HG02759 (cell line): Measurements from ENCODE around the gene CLCN3.
A peak's percentile ranks its signal among the peaks of the same experiment; 100 is the strongest.
"Not testable (repeated sequence)": the region's sequence is repeated elsewhere in the genome, so short reads cannot be mapped to it uniquely, and the experiment has no call there.

ENCODE experiments used
- ATAC-seq: cut with Tn5 transposase; IDR thresholded peaks from one replicate; pipeline ENCODE4 v1.9.1; 2021; ENCODE audit warnings: mild to moderate bottlenecking, moderate library complexity; ENCODE audit not compliant: unreplicated experiment

CLCN3 gene

GRCh38 chr4:169689681-169690080, 69.3 kb downstream of the CLCN3 start:
- ATAC-seq: no peak

- ATAC-seq: no peak
These were observed 70.4 kb downstream of the CLCN3 start for GRCh38 chr4:169690787-169691186.

GRCh38 chr4:169698331-169698730, 78.0 kb downstream of the CLCN3 start:
- ATAC-seq: no peak

DNA sequence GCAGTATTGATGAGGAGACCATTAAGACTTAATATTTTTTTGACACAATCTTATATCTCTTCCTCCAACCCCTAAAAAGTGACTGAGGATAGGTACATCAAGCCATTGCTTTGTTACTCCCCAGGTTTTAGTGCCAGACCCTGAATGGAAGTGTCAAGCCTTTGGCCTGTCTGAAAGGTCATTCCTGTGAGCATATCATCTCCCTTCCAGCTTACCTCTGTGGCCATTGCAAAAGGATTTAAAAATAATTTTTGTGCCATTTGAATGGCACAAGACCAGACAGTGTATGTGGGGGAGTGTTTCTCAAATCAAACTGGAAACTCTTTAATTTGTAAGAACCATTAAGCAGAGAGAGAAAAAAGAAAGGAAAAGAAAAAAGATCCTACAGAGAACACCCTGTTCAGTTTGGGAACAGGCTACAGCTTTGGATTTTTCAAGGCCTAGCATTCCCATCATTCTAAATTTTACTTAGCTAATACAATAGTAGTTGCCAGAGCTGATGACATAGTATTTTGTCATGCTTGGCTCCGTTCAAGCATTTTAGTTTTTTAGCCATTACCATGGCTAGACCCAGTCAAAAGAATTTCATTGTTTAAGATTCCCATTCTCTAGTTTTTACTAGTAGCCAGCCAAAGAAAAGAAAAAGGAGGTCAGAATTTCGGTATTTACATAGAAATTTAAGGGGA, 87.7 kb downstream of the CLCN3 start:
- ATAC-seq: no peak

DNA sequence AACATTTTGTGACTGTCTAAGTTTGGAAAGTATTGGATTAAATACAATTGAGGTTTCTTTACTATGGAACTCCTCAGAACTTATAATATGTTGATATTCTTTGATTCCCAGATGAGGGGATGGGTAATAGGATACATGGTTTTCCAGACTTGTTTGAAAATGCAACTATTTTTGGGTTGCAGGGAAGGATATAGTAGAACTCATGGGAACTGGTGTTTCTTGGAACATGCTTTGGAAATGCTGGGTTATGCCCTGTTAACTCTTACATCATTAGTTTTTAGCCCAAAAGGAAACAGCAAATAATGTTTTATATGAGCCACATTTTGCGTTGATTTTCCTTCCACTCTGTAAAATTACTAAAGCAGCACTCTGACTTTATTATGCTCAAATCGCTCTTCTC, 95.4 kb downstream of the CLCN3 start:
- ATAC-seq: no peak

GRCh38 chr4:169716677-169717076, 96.3 kb downstream of the CLCN3 start:
- no peak for ATAC-seq

- no peak for ATAC-seq
These were observed 100.2 kb downstream of the CLCN3 start for GRCh38 chr4:169720529-169720928.

- no peak for ATAC-seq
These were observed 103.0 kb downstream of the CLCN3 start for GRCh38 chr4:169723207-169723965.

DNA sequence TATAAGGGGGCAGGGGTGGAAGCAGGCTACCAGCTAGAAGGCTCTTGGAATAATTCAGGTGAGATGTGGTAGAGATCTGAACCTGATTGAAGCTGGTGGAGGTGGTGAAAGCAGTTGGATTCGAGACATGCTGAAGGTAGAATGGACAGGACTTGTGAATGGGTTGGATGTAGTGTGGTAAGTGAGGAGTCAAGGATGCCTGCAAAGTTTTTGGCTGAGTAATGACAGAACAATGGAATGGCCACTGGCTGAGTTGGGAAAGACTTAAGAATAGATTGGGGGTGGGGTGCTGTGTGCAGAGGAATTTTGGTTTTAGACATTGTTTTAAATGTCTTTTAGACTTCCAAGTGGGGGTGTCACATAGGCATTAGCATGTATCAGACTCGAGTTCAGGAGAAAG, 103.9 kb downstream of the CLCN3 start:
- ATAC-seq: no peak

- ATAC-seq: no peak
These were observed 107.2 kb downstream of the CLCN3 start for GRCh38 chr4:169727616-169728015.

GRCh38 chr4:169730564-169730963, 110.2 kb downstream of the CLCN3 start:
- no peak for ATAC-seq

GRCh38 chr4:169738604-169739003, 118.2 kb downstream of the CLCN3 start:
- not testable (repeated sequence) for ATAC-seq

- ATAC-seq: no peak
These were observed 121.2 kb downstream of the CLCN3 start for GRCh38 chr4:169741569-169741968.

GRCh38 chr4:169744601-169745000, 124.2 kb downstream of the CLCN3 start:
- ATAC-seq: no peak

DNA sequence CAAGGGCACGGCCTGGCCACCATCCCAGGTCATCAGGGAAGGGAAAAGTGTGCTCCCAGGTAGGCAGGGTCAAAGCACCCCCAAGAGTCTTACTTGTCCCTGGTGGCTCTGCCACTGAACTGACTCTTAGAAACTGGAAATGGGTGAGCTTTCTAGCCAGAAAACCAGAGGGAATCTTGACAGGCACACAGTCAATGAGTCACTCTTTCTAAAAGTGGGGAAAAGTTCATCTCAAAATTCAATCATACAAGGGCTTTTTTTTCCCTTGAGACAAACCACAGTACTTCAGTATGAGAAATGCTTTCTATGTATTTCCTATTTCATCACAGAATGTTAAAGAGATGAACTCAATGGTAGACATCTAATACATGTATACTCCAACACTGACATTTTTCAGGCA, 124.9 kb downstream of the CLCN3 start:
- ATAC-seq: no peak

DNA sequence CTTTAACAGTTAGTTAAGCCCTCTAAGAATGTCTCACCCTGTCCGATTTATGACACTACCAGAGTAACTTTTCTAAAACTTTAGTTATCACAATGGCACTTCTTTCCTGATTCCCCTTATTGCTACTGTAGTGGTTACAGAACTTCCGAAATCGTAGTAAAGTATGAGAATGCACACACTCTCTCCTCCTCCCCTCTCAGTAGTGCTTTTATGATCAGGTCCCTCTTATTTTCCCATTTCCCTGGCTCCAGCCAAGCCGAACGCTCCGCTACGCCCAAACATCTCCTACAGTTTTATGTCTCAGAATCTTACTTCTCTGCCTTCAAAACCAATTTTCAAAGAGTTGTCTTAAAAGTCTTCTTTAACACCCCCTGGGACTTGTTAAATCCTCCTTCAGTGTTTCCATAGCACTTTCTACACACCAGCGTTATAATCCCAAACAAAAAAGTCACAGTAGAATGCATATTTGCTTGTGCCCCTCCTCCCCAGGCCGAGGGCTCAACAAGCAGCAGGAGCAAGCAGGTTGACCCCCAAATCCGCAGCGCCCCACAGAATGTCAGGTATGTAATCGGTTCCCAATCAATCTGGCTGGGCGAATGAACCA, 136.7 kb downstream of the CLCN3 start:
- ATAC-seq: peak; percentile 24

- ATAC-seq: peak; percentile 95
These were observed 137.3 kb downstream of the CLCN3 start, which contains the start of gene HPF1 for GRCh38 chr4:169757575-169758184. HPF1 (minus strand) TSS chr4:169757944; CDS start chr4:169757877, 67 bp downstream.

DNA sequence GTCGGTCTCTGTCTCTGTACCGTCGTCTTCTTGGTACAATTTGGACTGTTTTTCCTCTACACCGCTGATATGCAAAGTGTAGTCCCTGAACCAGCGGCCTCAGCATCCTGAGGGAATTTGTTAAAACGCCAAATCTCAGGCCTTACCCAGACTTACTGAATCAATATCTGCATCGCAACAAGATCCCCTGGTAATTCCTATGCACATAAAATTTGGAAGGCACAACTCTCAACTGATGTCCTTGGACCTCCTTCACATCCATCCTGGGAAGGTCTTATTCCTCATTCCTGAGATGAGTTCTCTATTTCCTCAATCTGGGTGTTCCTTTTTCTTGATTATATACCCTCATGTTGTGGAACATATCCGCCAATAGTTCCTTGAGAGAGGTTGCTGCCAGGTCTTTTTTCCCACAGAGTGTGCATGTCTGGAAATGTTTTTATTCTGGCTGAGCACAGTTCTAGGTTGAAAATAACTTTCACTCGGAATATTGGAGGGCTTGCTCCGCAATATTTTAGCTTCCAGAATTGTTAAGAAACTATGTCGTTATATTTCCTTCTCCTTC, 138.1 kb downstream of the CLCN3 start:
- no peak for ATAC-seq

GRCh38 chr4:169761846-169762245, 141.5 kb downstream of the CLCN3 start:
- no peak for ATAC-seq

- no peak for ATAC-seq
These were observed 145.5 kb downstream of the CLCN3 start for GRCh38 chr4:169765835-169766234.

DNA sequence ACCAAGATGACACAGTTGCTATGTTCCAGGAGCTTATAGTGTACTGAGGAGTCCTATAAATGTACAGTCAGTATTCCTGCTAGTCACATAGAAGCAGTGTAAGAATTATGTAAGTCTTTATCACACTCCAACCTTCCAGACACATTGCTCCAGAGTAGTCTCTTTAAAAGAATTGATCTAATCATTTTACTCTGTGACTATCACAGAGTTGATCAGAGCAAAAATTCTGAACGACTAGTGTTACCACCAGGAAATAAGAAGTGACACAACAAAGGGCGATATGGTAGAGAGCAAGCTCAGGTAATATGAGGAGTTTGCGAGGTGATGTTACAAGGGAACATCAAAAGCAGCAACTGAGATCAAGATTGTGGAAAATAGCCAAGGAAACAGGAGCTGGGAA, 146.4 kb downstream of the CLCN3 start:
- no peak for ATAC-seq
